Glutamatergic neuron (in vitro differentiated cells): ENCODE measurements around the gene BECN2. TPM values are rescaled to one million over a fixed set of nuclear protein-coding genes. Genes with fewer than 3 reads are reported as not detected.

Experiments used
- DNase-seq: peaks from one replicate; pipeline ENCODE4 v3.0.0; 2022
- H3K27ac Mint-ChIP-seq: one replicate; pipeline ENCODE4 v1.8.0; 2020; ENCODE audit warnings: mild to moderate bottlenecking, mixed read lengths, inconsistent platforms; ENCODE audit not compliant: unreplicated experiment
- H3K27me3 Mint-ChIP-seq: one replicate; pipeline ENCODE4 v1.8.0; 2020; ENCODE audit warnings: mild to moderate bottlenecking, moderate library complexity, mixed read lengths, inconsistent platforms; ENCODE audit not compliant: unreplicated experiment
- H3K36me3 Mint-ChIP-seq: one replicate; pipeline ENCODE4 v1.8.0; 2020; ENCODE audit warnings: mild to moderate bottlenecking, mixed read lengths, inconsistent platforms; ENCODE audit not compliant: unreplicated experiment
- H3K4me1 Mint-ChIP-seq: one replicate; pipeline ENCODE4 v1.8.0; 2020; ENCODE audit warnings: mild to moderate bottlenecking, low read depth, mixed read lengths, inconsistent platforms; ENCODE audit not compliant: unreplicated experiment
- H3K4me3 Mint-ChIP-seq: one replicate; pipeline ENCODE4 v1.8.0; 2020; ENCODE audit warnings: mild to moderate bottlenecking, mixed read lengths, inconsistent platforms; ENCODE audit not compliant: unreplicated experiment
- H3K9me3 Mint-ChIP-seq: one replicate; pipeline ENCODE4 v1.8.0; 2020; ENCODE audit warnings: mild to moderate bottlenecking, moderate library complexity, mixed read lengths, inconsistent platforms; ENCODE audit not compliant: unreplicated experiment
- CTCF ChIP-seq: fragments of 200-600 bp; sonication (generic); IDR thresholded peaks from one replicate; pipeline ENCODE4 v1.5.0; 2021; ENCODE audit not compliant: partially characterized antibody, unreplicated experiment
- long read RNA-seq: library from polyadenylated mRNA; unstranded; transcript quantifications from one replicate; pipeline ENCODE4 v2.0.0, GENCODE V29; 2020; ENCODE audit not compliant: unreplicated experiment
- total RNA-seq: library from RNA; stranded (reverse); fragmentation: NEBNext Ultra II Directional; extraction: Animal tissue kit (Norgen Biotek cat#: 25700); gene quantifications from one replicate; pipeline ENCODE4 v1.2.1, GENCODE V29; 2021; ENCODE audit not compliant: unreplicated experiment

BECN2 gene
- total RNA-seq, result not detected
- long read RNA-seq, result 0 reads

GRCh38 chr1:241957692-241958494 lies at the start of gene BECN2:
Gene BECN2, plus strand, starts transcription at chr1:241957767. Its CDS starts 0 bp downstream, at chr1:241957767.
- DNase-seq, result no peak
- Mint-ChIP-seq H3K36me3 (no peaks in the 10 kb centered on the region), H3K9me3 (peaks cover 1% of the 10 kb centered on the region), H3K27ac (no peak within 1 kb of the TSS), H3K4me3 (no peak within 1 kb of the TSS), H3K27me3 (peaks cover 3% of the 10 kb centered on the region), H3K4me1 (no peaks in the 10 kb centered on the region)
- no peak for TF ChIP-seq CTCF

GRCh38 chr1:241916196-241916595 lies 41.4 kb upstream of the BECN2 start:
- no peak overlapping the region for H3K27ac Mint-ChIP-seq
- no peak overlapping the region for H3K4me3 Mint-ChIP-seq
- peaks cover 2% of the 10 kb centered on the region for H3K9me3 Mint-ChIP-seq
- no peak for DNase-seq
- no peaks in the 10 kb centered on the region for H3K4me1 Mint-ChIP-seq
- no peak for TF ChIP-seq CTCF
- H3K27me3 Mint-ChIP-seq, result peaks cover 1% of the 10 kb centered on the region
- no peaks in the 10 kb centered on the region for H3K36me3 Mint-ChIP-seq

GRCh38 chr1:241917487-241917886 lies 40.1 kb upstream of the BECN2 start:
- Mint-ChIP-seq H3K27ac (no peak overlapping the region), H3K4me1 (no peaks in the 10 kb centered on the region)

GRCh38 chr1:241918879-241919278 lies 38.7 kb upstream of the BECN2 start:
- H3K36me3 Mint-ChIP-seq, result no peaks in the 10 kb centered on the region
- no peak overlapping the region for H3K27ac Mint-ChIP-seq
- no peak for DNase-seq
- H3K9me3 Mint-ChIP-seq, result peaks cover 2% of the 10 kb centered on the region
- H3K4me1 Mint-ChIP-seq, result peaks cover 3% of the 10 kb centered on the region
- TF ChIP-seq CTCF, result no peak
- peaks cover 1% of the 10 kb centered on the region for H3K27me3 Mint-ChIP-seq
- no peak overlapping the region for H3K4me3 Mint-ChIP-seq

More at GRCh38 chr1:241917487-241917886, 40.1 kb upstream of the BECN2 start:
- peaks cover 2% of the 10 kb centered on the region for H3K9me3 Mint-ChIP-seq
- no peak overlapping the region for H3K4me3 Mint-ChIP-seq
- no peak for TF ChIP-seq CTCF
- H3K36me3 Mint-ChIP-seq, result no peaks in the 10 kb centered on the region
- peaks cover 1% of the 10 kb centered on the region for H3K27me3 Mint-ChIP-seq
- DNase-seq, result no peak
